Upper lobe of left lung (tissue), 6 donors: ENCODE results near the gene KRTAP10-11. TPM values are rescaled to one million over a fixed set of nuclear protein-coding genes. Genes with fewer than 3 reads are reported as not detected.

Source experiments
- ATAC-seq, 2 donors: fragments of 200-7000 bp; cut with Tn5 transposase; one replicate each; pipeline ENCODE4 v1.9.1; 2022; ENCODE audit warnings: mild to moderate bottlenecking in 2 of 2, moderate library complexity in 2 of 2; ENCODE audit not compliant: low FRiP score in 2 of 2
- DNase-seq, 2 donors: peaks; one replicate each; pipeline ENCODE4 v3.0.0-alpha.2; 2019 to 2020
- H3K27ac ChIP-seq, 4 donors: fragments of 200-600 bp; sonication (generic); one replicate each; pipeline ENCODE4 v1.5.1; 2016 to 2019
- H3K27me3 ChIP-seq, 4 donors: fragments of 200-600 bp; sonication (generic); one replicate each; pipeline ENCODE4 v1.5.1; 2017 to 2019
- H3K36me3 ChIP-seq, 4 donors: fragments of 200-600 bp; sonication (generic); one replicate each; pipeline ENCODE4 v1.5.1; 2016 to 2019
- H3K4me1 ChIP-seq, 4 donors: fragments of 200-600 bp; sonication (generic); one replicate each; pipeline ENCODE4 v1.5.1; 2018 to 2019
- H3K4me3 ChIP-seq, 4 donors: fragments of 200-600 bp; sonication (generic); one replicate each; pipeline ENCODE4 v1.5.1; 2017 to 2019; ENCODE audit warnings: mild to moderate bottlenecking in 2 of 4, moderate library complexity in 1 of 4
- H3K9me3 ChIP-seq, 4 donors: fragments of 200-600 bp; sonication (generic); one replicate each; pipeline ENCODE4 v1.5.1; 2018 to 2019
- EP300 ChIP-seq, 4 donors: sonication (generic); formaldehyde crosslinking; IDR thresholded peaks; one replicate each; pipeline ENCODE4 v1.5.1; 2017; ENCODE audit warnings: antibody characterized with exemption in 4 of 4, control low read depth in 2 of 4
- POLR2A ChIP-seq, 4 donors: fragments of 450-650 bp; IDR thresholded peaks; one replicate each; pipeline ENCODE4 v1.5.1; 2016 to 2017; ENCODE audit warnings: antibody characterized with exemption in 4 of 4, mild to moderate bottlenecking in 2 of 4
- POLR2AphosphoS5 ChIP-seq, 2 donors: sonication (generic); formaldehyde crosslinking; IDR thresholded peaks; one replicate each; pipeline ENCODE4 v1.5.1; 2017; ENCODE audit warnings: antibody characterized with exemption in 2 of 2
- WGBS, 2 donors: methylation state at CpG; one replicate each; pipeline ENCODE4 v1.1.5; 2017 to 2018; 5-methylcytosine and 5-hydroxymethylcytosine counted together
- total RNA-seq, 6 donors: library from RNA; depleted of rRNA in 4 of 6; stranded (reverse); fragments of >200 nt in 4 of 6; gene quantifications; one replicate each; pipeline versions ENCODE4 v1.1.0 to v1.2.1, GENCODE V29; 2016 to 2021
- TF ChIP-seq, protein P1 (sequence below), 6 experiments: fragments of 450-650 bp in 4 of 6; fragments of 200-600 bp in 2 of 6; sonication (generic) in 2 of 6; IDR thresholded peaks; one replicate each; pipeline ENCODE4 v1.5.1; 2016 to 2019; ENCODE audit warnings: antibody characterized with exemption in 6 of 6
- donor health status: DM: no; HTN: no; CAD: no; lungs with moderate emphysema.
- donor health status: DM: no; HTN: yes; CAD: no; lungs with severe emphysema.

The KRTAP10-11 gene
- total RNA-seq, 6 donors from 2014 or later = not detected

- ATAC-seq = no peak
- 73 to 79% methylated on average over 11 to 17 of the region's 17 CpGs for WGBS, 2 donors
- Histone ChIP-seq H3K9me3 (peaks cover 0 to 11% (median 2%) of the 10 kb centered on the region in 4 donors), H3K4me1 (no peaks in the 10 kb centered on the region), H3K27me3 (peaks cover 0 to 3% (median 0%) of the 10 kb centered on the region in 4 donors), H3K36me3 (no peaks in the 10 kb centered on the region), H3K27ac (no peak overlapping the region), H3K4me3 (no peak overlapping the region)
- DNase-seq = peak in 1 of 2 donors; percentile 64
- TF ChIP-seq EP300 (IDR thresholded peaks at IDR 0.05) (no peak), POLR2AphosphoS5 (IDR thresholded peaks at IDR 0.05) (no peak), POLR2A (IDR thresholded peaks at IDR 0.05) (no peak)
- TF ChIP-seq, protein P1, sequence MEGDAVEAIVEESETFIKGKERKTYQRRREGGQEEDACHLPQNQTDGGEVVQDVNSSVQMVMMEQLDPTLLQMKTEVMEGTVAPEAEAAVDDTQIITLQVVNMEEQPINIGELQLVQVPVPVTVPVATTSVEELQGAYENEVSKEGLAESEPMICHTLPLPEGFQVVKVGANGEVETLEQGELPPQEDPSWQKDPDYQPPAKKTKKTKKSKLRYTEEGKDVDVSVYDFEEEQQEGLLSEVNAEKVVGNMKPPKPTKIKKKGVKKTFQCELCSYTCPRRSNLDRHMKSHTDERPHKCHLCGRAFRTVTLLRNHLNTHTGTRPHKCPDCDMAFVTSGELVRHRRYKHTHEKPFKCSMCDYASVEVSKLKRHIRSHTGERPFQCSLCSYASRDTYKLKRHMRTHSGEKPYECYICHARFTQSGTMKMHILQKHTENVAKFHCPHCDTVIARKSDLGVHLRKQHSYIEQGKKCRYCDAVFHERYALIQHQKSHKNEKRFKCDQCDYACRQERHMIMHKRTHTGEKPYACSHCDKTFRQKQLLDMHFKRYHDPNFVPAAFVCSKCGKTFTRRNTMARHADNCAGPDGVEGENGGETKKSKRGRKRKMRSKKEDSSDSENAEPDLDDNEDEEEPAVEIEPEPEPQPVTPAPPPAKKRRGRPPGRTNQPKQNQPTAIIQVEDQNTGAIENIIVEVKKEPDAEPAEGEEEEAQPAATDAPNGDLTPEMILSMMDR (IDR thresholded peaks at IDR 0.05) = no peak
Measured at GRCh38 chr21:44615911-44616590, 30.2 kb upstream of the KRTAP10-11 start.

GRCh38 chr21:44616591-44616926, 29.7 kb upstream of the KRTAP10-11 start:
- H3K27ac ChIP-seq = no peak overlapping the region
- H3K4me1 ChIP-seq = no peaks in the 10 kb centered on the region
- H3K27me3 ChIP-seq = peaks cover 0 to 3% (median 0%) of the 10 kb centered on the region in 4 donors
- ATAC-seq (no peak), DNase-seq (peak in 1 of 2 donors; percentile 63)
- no peaks in the 10 kb centered on the region for H3K36me3 ChIP-seq
- peaks cover 0 to 6% (median 2%) of the 10 kb centered on the region in 4 donors for H3K9me3 ChIP-seq
- WGBS, 2 donors = 86 to 88% methylated on average over 13 to 16 of the region's 16 CpGs
- TF ChIP-seq POLR2AphosphoS5 (IDR thresholded peaks at IDR 0.05) (no peak), EP300 (IDR thresholded peaks at IDR 0.05) (no peak), POLR2A (IDR thresholded peaks at IDR 0.05) (no peak)
- TF ChIP-seq, protein P1 (IDR thresholded peaks at IDR 0.05) = no peak
- H3K4me3 ChIP-seq = no peak overlapping the region

DNA sequence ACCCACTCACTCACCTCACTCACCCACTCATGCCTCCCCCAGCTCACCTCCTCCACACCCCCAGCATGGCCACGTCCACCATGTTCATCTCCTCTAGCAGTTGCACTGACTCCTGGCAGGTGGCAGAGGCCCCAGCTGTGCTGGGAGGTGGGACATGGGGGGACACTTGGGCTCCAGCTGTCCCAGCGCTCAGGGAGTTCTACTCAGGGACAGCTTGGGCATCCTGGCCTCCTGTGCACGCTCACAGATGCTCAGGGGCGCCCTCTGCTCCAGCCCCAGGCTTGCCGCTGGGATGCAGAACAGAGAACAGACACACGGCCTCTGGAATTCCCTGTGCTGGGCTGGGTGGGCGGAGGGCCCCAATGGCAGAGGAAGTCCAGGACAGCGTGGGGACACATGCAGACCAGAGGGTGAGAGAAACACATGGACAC, 29.1 kb upstream of the KRTAP10-11 start:
- no peak for TF ChIP-seq EP300 (IDR thresholded peaks at IDR 0.05)
- TF ChIP-seq, protein P1 (IDR thresholded peaks at IDR 0.05) = no peak
- no peak for TF ChIP-seq POLR2A (IDR thresholded peaks at IDR 0.05)
- no peaks in the 10 kb centered on the region for H3K4me1 ChIP-seq
- no peaks in the 10 kb centered on the region for H3K36me3 ChIP-seq
- H3K4me3 ChIP-seq = no peak overlapping the region
- peaks cover 0 to 3% (median 0%) of the 10 kb centered on the region in 4 donors for H3K27me3 ChIP-seq
- H3K27ac ChIP-seq = no peak overlapping the region
- no peak for ATAC-seq
- H3K9me3 ChIP-seq = peaks cover 0 to under 1% (median 0%) of the 10 kb centered on the region in 4 donors
- WGBS, 2 donors = 53 to 68% methylated on average over 3 to 8 of the region's 8 CpGs
- DNase-seq = no peak

- ATAC-seq = peak in 1 of 2 donors; percentile 70
- H3K4me1 ChIP-seq = no peaks in the 10 kb centered on the region
- no peak for DNase-seq
- no peak overlapping the region for H3K4me3 ChIP-seq
- peak overlapping the region in 2 of 4 donors; percentile 4 to 12 for H3K27ac ChIP-seq
- peaks cover 0 to 1% (median under 1%) of the 10 kb centered on the region in 4 donors for H3K9me3 ChIP-seq
- TF ChIP-seq, protein P1 (IDR thresholded peaks at IDR 0.05) = peak in 2 of 6 experiments; percentile 9 to 12
- TF ChIP-seq POLR2AphosphoS5 (IDR thresholded peaks at IDR 0.05) (no peak), POLR2A (IDR thresholded peaks at IDR 0.05) (no peak), EP300 (IDR thresholded peaks at IDR 0.05) (no peak)
- no peaks in the 10 kb centered on the region for H3K27me3 ChIP-seq
- WGBS, 2 donors = 28 to 34% methylated on average over 4 of the region's 4 CpGs
- H3K36me3 ChIP-seq = no peaks in the 10 kb centered on the region
Measured at GRCh38 chr21:44618504-44618903, 27.7 kb upstream of the KRTAP10-11 start.

DNA sequence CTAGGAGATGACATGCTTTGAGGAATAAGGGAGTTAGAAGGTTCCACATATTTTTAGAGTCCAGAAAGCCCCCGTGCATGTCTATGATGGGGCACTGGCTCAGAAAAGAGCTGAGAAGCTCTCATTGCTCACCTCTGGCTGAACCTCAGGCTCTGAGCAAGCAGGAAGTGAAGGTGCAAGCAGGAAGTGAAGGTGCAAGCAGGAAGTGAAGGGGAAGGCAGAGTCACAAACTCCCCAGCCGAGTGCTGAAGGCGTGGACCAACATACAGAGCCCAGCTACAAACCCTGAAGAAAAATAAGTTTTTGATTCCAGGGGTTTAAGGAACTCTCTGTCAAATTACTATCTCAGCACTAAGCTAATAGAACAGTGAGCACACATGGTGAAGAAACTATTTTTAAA, 27.3 kb upstream of the KRTAP10-11 start:
- DNase-seq (peak in 1 of 2 donors; percentile 40), ATAC-seq (peak in 1 of 2 donors; percentile 40)
- 50 to 55% methylated on average over 3 of the region's 3 CpGs for WGBS, 2 donors
- peak overlapping the region in 2 of 4 donors; percentile 4 to 12 for H3K27ac ChIP-seq
- TF ChIP-seq EP300 (IDR thresholded peaks at IDR 0.05) (no peak), POLR2A (IDR thresholded peaks at IDR 0.05) (no peak), POLR2AphosphoS5 (IDR thresholded peaks at IDR 0.05) (no peak)
- H3K4me1 ChIP-seq = no peaks in the 10 kb centered on the region
- H3K27me3 ChIP-seq = no peaks in the 10 kb centered on the region
- peaks cover 0 to 5% (median 5%) of the 10 kb centered on the region in 4 donors for H3K9me3 ChIP-seq
- H3K36me3 ChIP-seq = no peaks in the 10 kb centered on the region
- no peak overlapping the region for H3K4me3 ChIP-seq
